Gastrocnemius medialis (tissue), 4 donors: ENCODE results near the gene CFAP77. TPM values are rescaled to one million over a fixed set of nuclear protein-coding genes. Genes with fewer than 3 reads are reported as not detected.

Experiments used
- ATAC-seq, 2 donors: fragments of 150-250 bp; one replicate each; pipeline ENCODE4 v1.9.1; 2016
- DNase-seq, 2 donors: peaks; one replicate each; pipeline ENCODE4 v3.0.0-alpha.2; 2019
- H3K27ac ChIP-seq, 4 donors: fragments of 200-600 bp; sonication (generic); 1 replicate in 1 of 4; 2 replicates in 3 of 4; pipeline ENCODE4 v1.5.1; 2016 to 2018; ENCODE audit warnings: mild to moderate bottlenecking in 2 of 4, moderate library complexity in 1 of 4
- H3K27me3 ChIP-seq, 3 donors: fragments of 200-600 bp; sonication (generic) in 2 of 3; 1 replicate in 1 of 3; 2 replicates in 2 of 3; pipeline versions ENCODE4 v1.5.1 to v1.6.0; 2016 to 2019; ENCODE audit warnings: mild to moderate bottlenecking in 1 of 3, moderate library complexity in 1 of 3
- H3K36me3 ChIP-seq, 2 donors: fragments of 200-600 bp; sonication (generic) in 1 of 2; one replicate each; pipeline ENCODE4 v1.5.1; 2017 to 2018
- H3K4me1 ChIP-seq, 2 donors: fragments of 200-600 bp; sonication (generic) in 1 of 2; one replicate each; pipeline ENCODE4 v1.5.1; 2016 to 2017; ENCODE audit warnings: mild to moderate bottlenecking in 2 of 2
- H3K4me3 ChIP-seq, 4 donors: fragments of 200-600 bp; sonication (generic) in 3 of 4; 1 replicate in 1 of 4; 2 replicates in 3 of 4; pipeline ENCODE4 v1.5.1; 2016 to 2019; ENCODE audit warnings: mild to moderate bottlenecking in 2 of 4
- H3K9me3 ChIP-seq, 3 donors: fragments of 200-600 bp; sonication (generic) in 2 of 3; 1 replicate in 1 of 3; 2 replicates in 2 of 3; pipeline ENCODE4 v1.5.1; 2016 to 2019
- POLR2A ChIP-seq, 2 donors: fragments of 450-650 bp; IDR thresholded peaks; one replicate each; pipeline ENCODE4 v1.6.1; 2017; ENCODE audit warnings: antibody characterized with exemption in 2 of 2, mild to moderate bottlenecking in 2 of 2, moderate library complexity in 2 of 2
- in situ Hi-C, 4 donors: fragments of 200-750 bp; cut with MboI; loops; one replicate each; pipeline versions ENCODE4 v1.15.0 to v1.8.0; 2017; ENCODE audit warnings: low sequenced_read_pairs in 4 of 4
- intact Hi-C: fragments of 100-400 bp; cut with DNase I; formaldehyde crosslinking; loops from one replicate; pipeline ENCODE4 v1.15.1; 2023; ENCODE audit warnings: low total_unique reads
- total RNA-seq, 4 donors: library from RNA; depleted of rRNA; stranded (reverse); fragments of >200 nt; gene quantifications; one replicate each; pipeline versions ENCODE4 v1.1.0 to v1.2.3, GENCODE V29; 2016
- TF ChIP-seq, protein P1 (sequence below), 5 experiments: fragments of 450-650 bp in 3 of 5; fragments of 200-600 bp in 2 of 5; sonication (generic) in 2 of 5; IDR thresholded peaks in 4 of 5; conservative IDR thresholded peaks in 1 of 5; 1 replicate in 4 of 5; 2 replicates in 1 of 5; pipeline ENCODE4 v1.5.1; 2016 to 2019; ENCODE audit warnings: antibody characterized with exemption in 5 of 5, mild to moderate bottlenecking in 3 of 5, moderate library complexity in 3 of 5

Gene CFAP77
- total RNA-seq, 4 donors from 2014 or later, result not detected

DNA sequence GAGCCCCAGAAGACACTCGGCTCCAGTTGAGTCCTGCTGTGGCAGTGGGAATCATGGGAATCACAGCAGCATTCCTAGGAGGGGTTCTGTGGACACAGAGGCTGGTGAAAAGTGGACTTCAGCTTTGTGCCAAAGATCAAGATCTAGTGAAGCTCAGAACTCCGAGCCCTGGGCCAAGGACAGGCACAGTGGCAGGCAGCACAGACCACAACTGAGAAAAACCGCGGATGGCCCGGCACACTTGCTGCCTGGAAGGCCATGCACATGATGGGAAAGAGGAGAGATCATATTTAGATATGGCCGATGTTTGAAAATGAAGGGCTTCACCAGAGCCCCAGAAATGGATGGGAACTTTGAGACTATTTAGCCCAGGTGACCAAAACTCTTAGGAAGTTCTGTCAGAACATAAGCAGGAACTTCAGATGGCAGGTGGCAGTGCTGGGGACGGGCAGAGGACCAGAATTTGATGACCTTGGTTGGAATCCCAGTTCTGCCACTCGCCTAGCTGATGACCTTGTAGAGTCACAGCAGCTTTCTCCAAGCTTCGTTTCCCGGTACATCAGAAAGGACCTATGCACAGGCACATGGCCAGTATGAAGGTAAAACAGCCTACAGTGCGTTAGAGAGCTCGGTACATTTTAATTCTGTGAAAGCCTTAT lies 190.4 kb downstream of the CFAP77 start:
- intact Hi-C loops, result no loop called here
- H3K27me3 ChIP-seq, result peaks cover 0 to 2% (median 0%) of the 10 kb centered on the region in 3 donors
- H3K27ac ChIP-seq, result no peak overlapping the region
- H3K4me3 ChIP-seq, result no peak overlapping the region
- TF ChIP-seq POLR2A (IDR thresholded peaks at IDR 0.05), result no peak
- TF ChIP-seq, protein P1, sequence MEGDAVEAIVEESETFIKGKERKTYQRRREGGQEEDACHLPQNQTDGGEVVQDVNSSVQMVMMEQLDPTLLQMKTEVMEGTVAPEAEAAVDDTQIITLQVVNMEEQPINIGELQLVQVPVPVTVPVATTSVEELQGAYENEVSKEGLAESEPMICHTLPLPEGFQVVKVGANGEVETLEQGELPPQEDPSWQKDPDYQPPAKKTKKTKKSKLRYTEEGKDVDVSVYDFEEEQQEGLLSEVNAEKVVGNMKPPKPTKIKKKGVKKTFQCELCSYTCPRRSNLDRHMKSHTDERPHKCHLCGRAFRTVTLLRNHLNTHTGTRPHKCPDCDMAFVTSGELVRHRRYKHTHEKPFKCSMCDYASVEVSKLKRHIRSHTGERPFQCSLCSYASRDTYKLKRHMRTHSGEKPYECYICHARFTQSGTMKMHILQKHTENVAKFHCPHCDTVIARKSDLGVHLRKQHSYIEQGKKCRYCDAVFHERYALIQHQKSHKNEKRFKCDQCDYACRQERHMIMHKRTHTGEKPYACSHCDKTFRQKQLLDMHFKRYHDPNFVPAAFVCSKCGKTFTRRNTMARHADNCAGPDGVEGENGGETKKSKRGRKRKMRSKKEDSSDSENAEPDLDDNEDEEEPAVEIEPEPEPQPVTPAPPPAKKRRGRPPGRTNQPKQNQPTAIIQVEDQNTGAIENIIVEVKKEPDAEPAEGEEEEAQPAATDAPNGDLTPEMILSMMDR (IDR thresholded peaks at IDR 0.05 in 4 of 5, conservative IDR thresholded peaks at IDR 0.05 in 1 of 5), result no peak
- H3K4me1 ChIP-seq, result no peaks in the 10 kb centered on the region
- H3K9me3 ChIP-seq, result no peaks in the 10 kb centered on the region
- in situ Hi-C loops, result no loop called here
- ATAC-seq (no peak), DNase-seq (no peak)
- H3K36me3 ChIP-seq, result peaks cover 0 to 4% of the 10 kb centered on the region in 2 donors

DNA sequence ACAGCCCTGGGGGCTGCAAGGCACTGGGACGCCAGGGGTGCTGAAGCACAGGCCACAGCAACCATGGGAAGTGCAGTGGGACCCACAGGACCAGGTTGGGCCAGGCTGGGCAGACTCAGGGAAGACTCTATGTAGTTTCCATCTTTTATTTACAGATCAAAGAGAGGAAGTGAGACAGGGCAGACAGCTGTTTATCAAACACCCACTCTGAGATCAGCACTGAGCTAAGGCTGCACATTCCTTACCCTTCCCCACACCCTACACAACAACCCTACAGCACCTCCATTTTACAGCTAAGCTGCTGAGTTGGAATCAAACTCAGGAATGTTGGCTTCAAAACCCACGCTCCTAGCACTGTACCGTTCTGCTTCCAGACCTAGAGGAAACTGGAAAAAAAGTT lies 192.2 kb downstream of the CFAP77 start:
- peaks cover 0 to 16% of the 10 kb centered on the region in 2 donors for H3K36me3 ChIP-seq
- no peaks in the 10 kb centered on the region for H3K4me1 ChIP-seq
- TF ChIP-seq, protein P1 (IDR thresholded peaks at IDR 0.05 in 4 of 5, conservative IDR thresholded peaks at IDR 0.05 in 1 of 5), result no peak
- no peak for TF ChIP-seq POLR2A (IDR thresholded peaks at IDR 0.05)
- no peak for DNase-seq
- H3K27me3 ChIP-seq, result no peaks in the 10 kb centered on the region
- ATAC-seq, result no peak
- intact Hi-C loops, result no loop called here
- no peak overlapping the region for H3K4me3 ChIP-seq
- in situ Hi-C loops, result no loop called here
- H3K27ac ChIP-seq, result no peak overlapping the region
- H3K9me3 ChIP-seq, result no peaks in the 10 kb centered on the region

DNA sequence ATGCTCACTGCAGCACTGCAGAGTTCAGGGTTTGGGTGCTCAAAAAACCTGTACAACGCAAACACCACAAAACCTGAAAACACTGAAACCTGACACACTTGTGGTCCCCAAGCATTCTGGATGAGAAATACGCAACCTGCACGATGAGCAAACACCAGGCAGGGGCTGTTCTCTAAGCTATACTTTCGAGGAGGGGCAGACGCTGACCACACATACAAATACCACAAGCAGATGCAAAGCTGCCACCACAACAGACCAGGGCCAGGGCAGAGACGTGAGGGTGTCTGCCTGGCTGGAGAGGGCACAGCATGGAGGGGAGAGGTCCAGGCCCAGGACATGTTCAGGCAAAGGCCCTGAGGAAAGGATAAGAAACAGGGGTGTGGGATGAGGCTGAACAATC lies 195.4 kb downstream of the CFAP77 start:
- intact Hi-C loops, result no loop called here
- DNase-seq (no peak), ATAC-seq (no peak)
- in situ Hi-C loops, result no loop called here
- Histone ChIP-seq H3K9me3 (no peaks in the 10 kb centered on the region), H3K27ac (no peak overlapping the region), H3K27me3 (no peaks in the 10 kb centered on the region), H3K4me3 (no peak overlapping the region), H3K4me1 (no peaks in the 10 kb centered on the region), H3K36me3 (peaks cover 0 to 43% of the 10 kb centered on the region in 2 donors)
- TF ChIP-seq, protein P1 (IDR thresholded peaks at IDR 0.05 in 4 of 5, conservative IDR thresholded peaks at IDR 0.05 in 1 of 5), result no peak
- no peak for TF ChIP-seq POLR2A (IDR thresholded peaks at IDR 0.05)

DNA sequence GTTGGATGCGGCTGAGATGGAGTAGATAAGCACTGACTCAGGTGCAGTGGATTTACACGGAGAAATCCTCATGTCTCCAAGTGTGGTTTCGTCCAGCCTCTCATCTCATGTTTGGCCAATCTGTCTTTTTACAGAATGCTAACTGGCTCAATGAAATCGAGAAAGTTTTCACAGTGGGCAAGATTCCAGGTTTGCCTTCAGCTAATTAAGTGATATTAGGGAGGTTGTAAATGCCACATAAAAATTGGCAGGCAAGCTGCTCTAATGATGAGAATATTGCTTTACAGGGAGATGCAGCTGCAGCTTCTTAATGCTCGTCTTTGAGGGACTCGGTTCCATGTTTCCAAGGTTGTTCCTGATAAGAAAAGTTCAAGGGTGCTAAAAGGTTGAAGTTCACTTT lies 196.1 kb downstream of the CFAP77 start:
- ATAC-seq, result no peak
- no peak overlapping the region for H3K4me3 ChIP-seq

More for the DNA sequence above, 196.1 kb downstream of the CFAP77 start:
- Histone ChIP-seq H3K27ac (no peak overlapping the region), H3K4me1 (no peaks in the 10 kb centered on the region), H3K9me3 (no peaks in the 10 kb centered on the region), H3K36me3 (peaks cover 0 to 50% of the 10 kb centered on the region in 2 donors), H3K27me3 (no peaks in the 10 kb centered on the region)
- in situ Hi-C loops (no loop called here), intact Hi-C loops (no loop called here)
- DNase-seq, result no peak
- TF ChIP-seq, protein P1 (IDR thresholded peaks at IDR 0.05 in 4 of 5, conservative IDR thresholded peaks at IDR 0.05 in 1 of 5), result no peak
- TF ChIP-seq POLR2A (IDR thresholded peaks at IDR 0.05), result no peak
